Mesendoderm (in vitro differentiated cells): ENCODE results near the gene PPP1R1A.

ENCODE experiments used
- DNase-seq: peaks from one replicate; pipeline ENCODE4 v3.0.0; 2013
- H2AK5ac ChIP-seq: 2 replicates; pipeline ENCODE4 v1.6.1; 2013; ENCODE audit warnings: low read length, inconsistent platforms
- H2BK120ac ChIP-seq: 2 replicates; pipeline ENCODE4 v1.6.1; 2013; ENCODE audit warnings: low read depth, mild to moderate bottlenecking, low read length, moderate library complexity, mixed read lengths
- H2BK15ac ChIP-seq: replicated peaks from 2 replicates; pipeline ENCODE4 v1.6.1; 2013; ENCODE audit warnings: low read depth, mild to moderate bottlenecking, moderate library complexity
- H2BK5ac ChIP-seq: 2 replicates; pipeline ENCODE4 v1.6.1; 2013; ENCODE audit warnings: low read length, inconsistent platforms
- H3K18ac ChIP-seq: 2 replicates; pipeline ENCODE4 v1.6.1; 2013; ENCODE audit warnings: mild to moderate bottlenecking, low read length, mixed read lengths
- H3K23ac ChIP-seq: one replicate; pipeline ENCODE4 v1.6.1; 2013; ENCODE audit warnings: low read length
- H3K27ac ChIP-seq: 2 replicates; pipeline ENCODE4 v1.5.1; 2013; ENCODE audit warnings: low read depth, mild to moderate bottlenecking, inconsistent platforms, low read length, moderate library complexity
- H3K27me3 ChIP-seq: 2 replicates; pipeline ENCODE4 v1.6.1; 2013; ENCODE audit warnings: low read length, control low read depth, mild to moderate bottlenecking, inconsistent platforms; ENCODE audit not compliant: insufficient read depth, poor library complexity
- H3K36me3 ChIP-seq: 2 replicates; pipeline ENCODE4 v1.6.1; 2013; ENCODE audit warnings: low read length, inconsistent platforms; ENCODE audit not compliant: control insufficient read depth, insufficient read depth
- H3K4ac ChIP-seq: one replicate; pipeline ENCODE4 v1.6.1; 2013; ENCODE audit warnings: low read depth, mild to moderate bottlenecking, low read length, moderate library complexity
- H3K4me1 ChIP-seq: 2 replicates; pipeline ENCODE4 v1.6.1; 2013; ENCODE audit warnings: low read depth, low read length, inconsistent platforms; ENCODE audit not compliant: control insufficient read depth
- H3K4me2 ChIP-seq: 2 replicates; pipeline ENCODE4 v1.6.1; 2013; ENCODE audit warnings: low read length
- H3K4me3 ChIP-seq: 2 replicates; pipeline ENCODE4 v1.5.1; 2013; ENCODE audit warnings: mild to moderate bottlenecking, low read length
- H3K56ac ChIP-seq: one replicate; pipeline ENCODE4 v1.6.1; 2013; ENCODE audit warnings: low read length
- H3K79me1 ChIP-seq: 2 replicates; pipeline ENCODE4 v1.6.1; 2013; ENCODE audit warnings: low read length, inconsistent platforms
- H3K79me2 ChIP-seq: 2 replicates; pipeline ENCODE4 v1.6.1; 2013; ENCODE audit warnings: mild to moderate bottlenecking, low read length; ENCODE audit not compliant: control insufficient read depth, insufficient read depth
- H3K9ac ChIP-seq: 2 replicates; pipeline ENCODE4 v1.6.1; 2013; ENCODE audit warnings: low read length, inconsistent platforms
- H4K5ac ChIP-seq: one replicate; pipeline ENCODE4 v1.6.1; 2013; ENCODE audit warnings: low read length
- H4K8ac ChIP-seq: one replicate; pipeline ENCODE4 v1.6.1; 2013; ENCODE audit warnings: low read depth, mild to moderate bottlenecking, control low read depth, low read length, moderate library complexity
- WGBS: extraction: QIAGEN DNeasy Blood & Tissue Kit; methylation state at CpG from one replicate; pipeline ENCODE4 v1.1.7; 2013; ENCODE audit warnings: low lambda C conversion rate, missing lambda C conversion rate; ENCODE audit not compliant: insufficient coverage; ENCODE audit errors: extremely low coverage; 5-methylcytosine and 5-hydroxymethylcytosine counted together

PPP1R1A gene

GRCh38 chr12:54562750-54563356 is 25.6 kb downstream of the PPP1R1A start:
- Histone ChIP-seq H3K4me3 (no peak overlapping the region), H4K5ac (no peak overlapping the region), H3K23ac (no peak overlapping the region), H2AK5ac (no peak overlapping the region), H3K36me3 (no peaks in the 10 kb centered on the region), H3K56ac (no peak overlapping the region), H2BK120ac (no peak overlapping the region), H3K27me3 (peaks cover 2% of the 10 kb centered on the region), H3K9ac (no peak overlapping the region), H2BK5ac (no peak overlapping the region), H2BK15ac (no peak overlapping the region), H3K79me1 (no peaks in the 10 kb centered on the region), H4K8ac (no peak overlapping the region), H3K18ac (no peak overlapping the region), H3K4me1 (peaks cover 18% of the 10 kb centered on the region), H3K27ac (no peak overlapping the region), H3K4me2 (no peak overlapping the region), H3K4ac (no peak overlapping the region), H3K79me2 (no peaks in the 10 kb centered on the region)
- WGBS = no CpG with 5 or more reads among the region's 6 CpGs
- no peak for DNase-seq

GRCh38 chr12:54561164-54561563 is 27.3 kb downstream of the PPP1R1A start:
- H3K27me3 ChIP-seq = peaks cover 2% of the 10 kb centered on the region
- no CpG with 5 or more reads among the region's 3 CpGs for WGBS
- peak overlapping the region; percentile 73 for H4K5ac ChIP-seq
- H3K4me3 ChIP-seq = no peak overlapping the region
- H2BK15ac ChIP-seq = no peak overlapping the region
- H2AK5ac ChIP-seq = no peak overlapping the region
- H3K23ac ChIP-seq = no peak overlapping the region
- H3K79me2 ChIP-seq = no peaks in the 10 kb centered on the region
- H3K36me3 ChIP-seq = no peaks in the 10 kb centered on the region
- H3K4me1 ChIP-seq = peaks cover 14% of the 10 kb centered on the region
- H3K4ac ChIP-seq = no peak overlapping the region
- H3K27ac ChIP-seq = no peak overlapping the region
- no peak overlapping the region for H2BK5ac ChIP-seq
- no peak for DNase-seq
- no peak overlapping the region for H2BK120ac ChIP-seq
- no peak overlapping the region for H3K18ac ChIP-seq
- H4K8ac ChIP-seq = no peak overlapping the region
- H3K56ac ChIP-seq = no peak overlapping the region
- no peaks in the 10 kb centered on the region for H3K79me1 ChIP-seq
- peak overlapping the region; percentile 27 for H3K4me2 ChIP-seq
- H3K9ac ChIP-seq = peak overlapping the region; percentile 57

GRCh38 chr12:54560374-54560858 is 28.0 kb downstream of the PPP1R1A start:
- Histone ChIP-seq H3K79me1 (no peaks in the 10 kb centered on the region), H3K4me2 (peak overlapping the region; percentile 61), H4K5ac (no peak overlapping the region), H3K4me3 (no peak overlapping the region), H3K27ac (no peak overlapping the region), H3K79me2 (no peaks in the 10 kb centered on the region), H2AK5ac (no peak overlapping the region), H3K4ac (no peak overlapping the region), H3K18ac (peak overlapping the region; percentile 36), H3K23ac (no peak overlapping the region), H2BK15ac (no peak overlapping the region), H3K4me1 (peaks cover 10% of the 10 kb centered on the region), H3K56ac (peak overlapping the region; percentile 19), H3K9ac (peak overlapping the region; percentile 58), H3K27me3 (peaks cover 3% of the 10 kb centered on the region), H4K8ac (peak overlapping the region; percentile 67), H2BK120ac (no peak overlapping the region), H3K36me3 (no peaks in the 10 kb centered on the region), H2BK5ac (no peak overlapping the region)
- DNase-seq = peak; percentile 95
- WGBS = no CpG with 5 or more reads among the region's 14 CpGs

- WGBS = no CpG with 5 or more reads among the region's 1 CpG
- H3K79me2 ChIP-seq = no peaks in the 10 kb centered on the region
Measured at GRCh38 chr12:54558759-54559158, 29.7 kb downstream of the PPP1R1A start.

GRCh38 chr12:54558311-54558710 is 30.1 kb downstream of the PPP1R1A start:
- Histone ChIP-seq H3K4ac (no peak overlapping the region), H3K9ac (no peak overlapping the region), H3K23ac (no peak overlapping the region), H3K4me3 (no peak overlapping the region), H3K4me1 (peaks cover 3% of the 10 kb centered on the region), H3K79me2 (no peaks in the 10 kb centered on the region), H3K36me3 (no peaks in the 10 kb centered on the region), H2BK120ac (no peak overlapping the region), H3K4me2 (no peak overlapping the region), H2AK5ac (no peak overlapping the region), H4K8ac (no peak overlapping the region), H3K56ac (no peak overlapping the region), H3K18ac (no peak overlapping the region), H3K27ac (no peak overlapping the region), H2BK15ac (no peak overlapping the region), H4K5ac (no peak overlapping the region), H2BK5ac (no peak overlapping the region), H3K27me3 (peaks cover 6% of the 10 kb centered on the region), H3K79me1 (no peaks in the 10 kb centered on the region)
- no peak for DNase-seq
- WGBS = no CpG with 5 or more reads among the region's 5 CpGs

More at GRCh38 chr12:54558759-54559158, 29.7 kb downstream of the PPP1R1A start:
- Histone ChIP-seq H3K4me2 (no peak overlapping the region), H3K18ac (no peak overlapping the region), H4K5ac (no peak overlapping the region), H3K9ac (no peak overlapping the region), H3K36me3 (no peaks in the 10 kb centered on the region), H3K4me1 (peaks cover 3% of the 10 kb centered on the region), H3K23ac (no peak overlapping the region), H3K56ac (no peak overlapping the region), H2BK5ac (no peak overlapping the region), H2BK120ac (no peak overlapping the region), H3K4me3 (no peak overlapping the region), H3K79me1 (no peaks in the 10 kb centered on the region), H4K8ac (no peak overlapping the region), H2AK5ac (no peak overlapping the region), H3K27ac (no peak overlapping the region), H3K27me3 (peaks cover 6% of the 10 kb centered on the region), H2BK15ac (no peak overlapping the region), H3K4ac (no peak overlapping the region)
- no peak for DNase-seq
